Tibial artery (tissue), 4 donors: ENCODE measurements around the gene GPC6.

Experiments used
- DNase-seq, 2 donors: peaks; one replicate each; pipeline ENCODE4 v3.0.0-alpha.2; 2019
- H3K27ac ChIP-seq, 2 donors: fragments of 200-600 bp; sonication (generic) in 1 of 2; 1 replicate in 1 of 2; 2 replicates in 1 of 2; pipeline ENCODE4 v1.5.1; 2018 to 2019; ENCODE audit warnings: mild to moderate bottlenecking in 1 of 2
- H3K27me3 ChIP-seq, 2 donors: fragments of 200-600 bp; sonication (generic) in 1 of 2; one replicate each; pipeline versions ENCODE4 v1.5.1 to v1.6.0; 2016 to 2019
- H3K36me3 ChIP-seq, 3 donors: fragments of 200-600 bp; sonication (generic) in 2 of 3; one replicate each; pipeline ENCODE4 v1.5.1; 2016 to 2019; ENCODE audit warnings: mild to moderate bottlenecking in 2 of 3
- H3K4me1 ChIP-seq, 4 donors: fragments of 200-600 bp; sonication (generic) in 2 of 4; 1 replicate in 3 of 4; 2 replicates in 1 of 4; pipeline ENCODE4 v1.5.1; 2016 to 2019
- H3K4me3 ChIP-seq, 2 donors: fragments of 200-600 bp; sonication (generic) in 1 of 2; 1 replicate in 1 of 2; 2 replicates in 1 of 2; pipeline ENCODE4 v1.5.1; 2018 to 2019; ENCODE audit warnings: mild to moderate bottlenecking in 2 of 2
- H3K9me3 ChIP-seq, 3 donors: fragments of 200-600 bp; sonication (generic) in 1 of 3; one replicate each; pipeline ENCODE4 v1.5.1; 2016 to 2019
- CTCF ChIP-seq, 2 experiments: fragments of 200-600 bp in 1 of 2; fragments of 450-650 bp in 1 of 2; IDR thresholded peaks; one replicate each; pipeline ENCODE4 v1.5.1; 2017 to 2019; ENCODE audit warnings: antibody characterized with exemption in 2 of 2, mild to moderate bottlenecking in 1 of 2, moderate library complexity in 1 of 2
- intact Hi-C: fragments of 100-400 bp; cut with DNase I; formaldehyde crosslinking; loops from one replicate; pipeline ENCODE4 v1.15.0; 2023; ENCODE audit warnings: low total_unique reads

The GPC6 gene

GRCh38 chr13:94261163-94261562, 1034.6 kb downstream of the GPC6 start:
- intact Hi-C loops: no loop called here
- H3K4me1 ChIP-seq: no peaks in the 10 kb centered on the region
- no peaks in the 10 kb centered on the region for H3K27me3 ChIP-seq
- no peak for DNase-seq
- H3K27ac ChIP-seq: no peak overlapping the region
- H3K9me3 ChIP-seq: no peaks in the 10 kb centered on the region
- no peak overlapping the region for H3K4me3 ChIP-seq
- no peaks in the 10 kb centered on the region for H3K36me3 ChIP-seq
- no peak for TF ChIP-seq CTCF (IDR thresholded peaks at IDR 0.05)

- H3K36me3 ChIP-seq: no peaks in the 10 kb centered on the region
- H3K27ac ChIP-seq: no peak overlapping the region
- TF ChIP-seq CTCF (IDR thresholded peaks at IDR 0.05): no peak
- intact Hi-C loops: no loop called here
- no peaks in the 10 kb centered on the region for H3K4me1 ChIP-seq
- no peak for DNase-seq
- H3K9me3 ChIP-seq: no peaks in the 10 kb centered on the region
- H3K27me3 ChIP-seq: no peaks in the 10 kb centered on the region
- no peak overlapping the region for H3K4me3 ChIP-seq
Observed at GRCh38 chr13:94263038-94263437, 1036.4 kb downstream of the GPC6 start.

GRCh38 chr13:94267581-94268366, 1041.2 kb downstream of the GPC6 start:
- H3K27ac ChIP-seq: no peak overlapping the region
- H3K9me3 ChIP-seq: no peaks in the 10 kb centered on the region
- TF ChIP-seq CTCF (IDR thresholded peaks at IDR 0.05): no peak
- no peak for DNase-seq
- no peak overlapping the region for H3K4me3 ChIP-seq
- H3K4me1 ChIP-seq: no peaks in the 10 kb centered on the region
- H3K27me3 ChIP-seq: no peaks in the 10 kb centered on the region
- intact Hi-C loops: no loop called here
- H3K36me3 ChIP-seq: no peaks in the 10 kb centered on the region

DNA sequence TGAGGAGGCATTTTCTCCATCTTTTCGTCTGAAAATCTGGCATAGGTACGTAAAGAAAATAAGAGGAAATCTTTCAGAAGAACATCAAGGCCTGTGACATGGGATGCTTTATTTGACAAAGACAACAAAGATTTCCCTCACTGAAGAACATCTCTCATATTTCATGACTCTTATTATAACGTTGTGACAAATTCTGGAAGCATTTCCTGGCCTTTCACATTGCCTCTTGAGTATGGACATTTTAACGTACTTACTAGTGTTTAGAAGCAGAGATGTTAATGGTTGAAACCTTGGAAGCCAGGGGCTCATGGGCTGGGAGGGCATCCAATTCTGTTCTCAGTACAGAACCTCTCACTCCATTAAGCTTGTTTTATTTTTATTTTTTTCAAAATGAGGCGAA, 1042.1 kb downstream of the GPC6 start:
- DNase-seq: no peak
- intact Hi-C loops: no loop called here

DNA sequence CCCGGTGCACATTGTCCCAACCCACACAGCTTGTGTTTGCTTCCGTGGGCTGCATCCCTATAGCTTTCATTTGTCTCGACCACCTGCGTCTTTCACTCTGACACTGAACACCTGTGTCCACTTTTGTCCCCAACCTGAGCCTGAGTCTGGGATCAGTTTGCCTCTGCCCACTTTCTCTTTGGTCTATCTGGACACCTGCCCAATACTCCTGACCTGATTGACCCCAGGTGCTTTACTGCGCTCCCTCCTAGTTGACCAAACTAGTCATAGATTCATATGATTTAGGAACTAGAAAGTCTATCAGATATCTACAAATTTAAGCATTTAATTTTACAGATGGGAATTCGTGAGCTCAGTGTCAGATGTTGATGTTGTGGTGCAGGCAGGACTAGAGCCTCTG, 1043.0 kb downstream of the GPC6 start:
- intact Hi-C loops: no loop called here
- Histone ChIP-seq H3K27me3 (no peaks in the 10 kb centered on the region), H3K4me1 (no peaks in the 10 kb centered on the region), H3K27ac (no peak overlapping the region), H3K36me3 (no peaks in the 10 kb centered on the region), H3K4me3 (no peak overlapping the region), H3K9me3 (no peaks in the 10 kb centered on the region)
- TF ChIP-seq CTCF (IDR thresholded peaks at IDR 0.05): no peak
- DNase-seq: no peak

More for the DNA sequence above, 1042.1 kb downstream of the GPC6 start:
- H3K4me1 ChIP-seq: no peaks in the 10 kb centered on the region
- no peaks in the 10 kb centered on the region for H3K9me3 ChIP-seq
- TF ChIP-seq CTCF (IDR thresholded peaks at IDR 0.05): no peak
- no peak overlapping the region for H3K27ac ChIP-seq
- H3K36me3 ChIP-seq: no peaks in the 10 kb centered on the region
- H3K4me3 ChIP-seq: no peak overlapping the region
- no peaks in the 10 kb centered on the region for H3K27me3 ChIP-seq
